Neural crest cell (in vitro differentiated cells): ENCODE data around the gene ST6GALNAC1. TPM values are rescaled to one million over a fixed set of nuclear protein-coding genes. Genes with fewer than 3 reads are reported as not detected.

Experiments
- DNase-seq: peaks from one replicate; pipeline ENCODE4 v3.0.0; 2021; ENCODE audit warnings: low read depth, mixed read lengths, low spot score
- H3K27ac Mint-ChIP-seq: one replicate; pipeline ENCODE4 v1.8.0; 2021; ENCODE audit warnings: mild to moderate bottlenecking, mixed read lengths; ENCODE audit not compliant: unreplicated experiment
- H3K27me3 Mint-ChIP-seq: 2 replicates; pipeline ENCODE4 v1.8.0; 2021; ENCODE audit warnings: low read depth, mild to moderate bottlenecking, mixed read lengths
- H3K36me3 Mint-ChIP-seq: 2 replicates; pipeline ENCODE4 v1.8.0; 2021; ENCODE audit warnings: low read depth, mild to moderate bottlenecking, mixed read lengths
- H3K4me1 Mint-ChIP-seq: 2 replicates; pipeline ENCODE4 v1.8.0; 2021; ENCODE audit warnings: mixed read lengths
- H3K4me3 Mint-ChIP-seq: one replicate; pipeline ENCODE4 v1.8.0; 2021; ENCODE audit warnings: mild to moderate bottlenecking, mixed read lengths
- H3K9me3 Mint-ChIP-seq: 2 replicates; pipeline ENCODE4 v1.8.0; 2021; ENCODE audit warnings: mixed read lengths
- CTCF ChIP-seq: fragments of 200-600 bp; sonication (generic); conservative IDR thresholded peaks from 2 replicates; pipeline ENCODE4 v1.5.0; 2021; ENCODE audit warnings: antibody characterized with exemption, mild to moderate bottlenecking
- total RNA-seq: library from RNA; stranded (reverse); gene quantifications from 2 replicates; pipeline ENCODE4 v1.2.1, GENCODE V29; 2021

ST6GALNAC1 gene
- total RNA-seq, 1 donor from 2014 or later = not detected

- H3K27me3 Mint-ChIP-seq = no peaks in the 10 kb centered on the region
- DNase-seq = no peak
- peaks cover 6% of the 10 kb centered on the region for H3K4me1 Mint-ChIP-seq
- H3K4me3 Mint-ChIP-seq = no peak overlapping the region
- no peak overlapping the region for H3K27ac Mint-ChIP-seq
- no peaks in the 10 kb centered on the region for H3K9me3 Mint-ChIP-seq
- no peak for TF ChIP-seq CTCF
- no peaks in the 10 kb centered on the region for H3K36me3 Mint-ChIP-seq
These were observed 35.7 kb upstream of the ST6GALNAC1 start for GRCh38 chr17:76679239-76679638.

- no peak overlapping the region for H3K27ac Mint-ChIP-seq
- H3K36me3 Mint-ChIP-seq = no peaks in the 10 kb centered on the region
- DNase-seq = no peak
- H3K4me3 Mint-ChIP-seq = no peak overlapping the region
- no peaks in the 10 kb centered on the region for H3K27me3 Mint-ChIP-seq
- H3K9me3 Mint-ChIP-seq = no peaks in the 10 kb centered on the region
- peaks cover 6% of the 10 kb centered on the region for H3K4me1 Mint-ChIP-seq
- no peak for TF ChIP-seq CTCF
These were observed 34.8 kb upstream of the ST6GALNAC1 start for GRCh38 chr17:76678330-76678729.

- Mint-ChIP-seq H3K27ac (no peak overlapping the region), H3K9me3 (no peaks in the 10 kb centered on the region), H3K36me3 (no peaks in the 10 kb centered on the region), H3K4me3 (no peak overlapping the region), H3K4me1 (peaks cover 10% of the 10 kb centered on the region), H3K27me3 (no peaks in the 10 kb centered on the region)
- no peak for DNase-seq
- no peak for TF ChIP-seq CTCF
These were observed 33.8 kb upstream of the ST6GALNAC1 start for GRCh38 chr17:76677406-76677805.

GRCh38 chr17:76676629-76677028 lies 33.1 kb upstream of the ST6GALNAC1 start:
- TF ChIP-seq CTCF = no peak
- H3K4me3 Mint-ChIP-seq = no peak overlapping the region
- no peak overlapping the region for H3K27ac Mint-ChIP-seq
- no peak for DNase-seq
- peaks cover 3% of the 10 kb centered on the region for H3K9me3 Mint-ChIP-seq
- no peaks in the 10 kb centered on the region for H3K36me3 Mint-ChIP-seq
- H3K4me1 Mint-ChIP-seq = peaks cover 18% of the 10 kb centered on the region
- H3K27me3 Mint-ChIP-seq = no peaks in the 10 kb centered on the region

GRCh38 chr17:76675648-76676047 lies 32.1 kb upstream of the ST6GALNAC1 start:
- Mint-ChIP-seq H3K4me1 (peaks cover 22% of the 10 kb centered on the region), H3K27ac (no peak overlapping the region), H3K36me3 (no peaks in the 10 kb centered on the region), H3K27me3 (no peaks in the 10 kb centered on the region), H3K4me3 (no peak overlapping the region), H3K9me3 (peaks cover 4% of the 10 kb centered on the region)
- no peak for TF ChIP-seq CTCF
- no peak for DNase-seq

GRCh38 chr17:76674600-76674999 lies 31.0 kb upstream of the ST6GALNAC1 start:
- H3K4me1 Mint-ChIP-seq = peaks cover 23% of the 10 kb centered on the region
- no peak for DNase-seq
- no peaks in the 10 kb centered on the region for H3K36me3 Mint-ChIP-seq
- peaks cover 4% of the 10 kb centered on the region for H3K9me3 Mint-ChIP-seq
- no peak for TF ChIP-seq CTCF
- no peaks in the 10 kb centered on the region for H3K27me3 Mint-ChIP-seq
- no peak overlapping the region for H3K4me3 Mint-ChIP-seq
- H3K27ac Mint-ChIP-seq = no peak overlapping the region
